GM21447 (cell line): ENCODE measurements around the gene SLC13A1.

Source experiments
- ATAC-seq: cut with Tn5 transposase; IDR thresholded peaks from one replicate; pipeline ENCODE4 v1.9.1; 2021; ENCODE audit not compliant: unreplicated experiment

Gene SLC13A1

DNA sequence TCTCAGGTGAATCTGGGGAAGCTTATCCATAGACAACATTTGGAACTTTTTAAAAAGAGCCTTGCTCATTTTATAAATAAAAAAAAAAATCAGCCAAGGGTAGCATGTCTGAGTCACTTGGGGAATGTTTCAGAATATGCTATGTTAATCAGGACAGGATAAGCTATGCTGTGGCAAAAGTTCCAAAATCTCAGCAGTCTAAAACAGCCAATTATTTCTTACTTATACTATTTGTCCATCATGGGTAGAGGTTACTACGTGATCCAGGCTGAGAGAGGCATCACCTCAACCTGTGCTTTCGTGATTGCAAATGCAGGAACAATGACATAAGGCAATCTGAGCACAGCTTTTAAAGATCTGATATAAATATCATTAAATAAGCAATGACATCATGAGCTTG, 6.5 kb downstream of the SLC13A1 start:
- ATAC-seq: no peak

- no peak for ATAC-seq
Measured at GRCh38 chr7:123191132-123191531, 8.6 kb downstream of the SLC13A1 start.

DNA sequence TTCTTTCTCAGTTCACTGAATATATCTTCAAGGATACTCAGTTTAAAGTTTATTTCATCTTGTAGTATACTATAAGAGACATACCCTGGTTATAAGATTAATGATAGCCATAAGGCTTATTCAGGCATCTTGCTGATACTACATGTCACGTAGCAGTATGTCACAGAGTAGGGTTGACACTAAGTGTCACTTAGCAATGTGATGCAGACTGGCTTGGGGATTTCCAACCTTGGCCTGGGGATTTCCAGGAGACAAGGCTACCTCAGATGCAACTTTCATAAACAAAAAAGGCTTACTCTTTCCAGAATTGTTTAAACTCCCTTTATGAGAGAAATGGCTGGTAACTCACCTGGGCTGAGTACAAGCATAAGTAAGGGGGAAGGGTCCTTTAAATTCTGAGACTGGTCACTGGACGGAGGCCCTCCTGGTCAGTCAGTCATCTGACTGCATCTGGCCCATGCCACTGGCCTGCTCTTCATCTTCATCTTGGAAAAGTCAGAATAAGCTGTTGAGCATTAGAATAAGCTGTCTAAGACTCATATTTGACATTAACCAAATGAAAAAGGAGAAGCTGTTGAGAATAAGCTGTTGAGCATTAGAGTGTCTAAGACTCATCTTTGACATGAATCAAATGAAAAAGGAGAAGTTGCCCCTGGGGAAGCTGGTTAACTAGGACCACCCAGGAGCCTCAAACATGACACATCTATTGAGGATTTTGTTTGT, 9.5 kb downstream of the SLC13A1 start:
- ATAC-seq: peak; percentile 98

- ATAC-seq: no peak
Measured at GRCh38 chr7:123185756-123186155, 14.0 kb downstream of the SLC13A1 start.

- ATAC-seq: no peak
Measured at GRCh38 chr7:123184271-123184670, 15.5 kb downstream of the SLC13A1 start.

DNA sequence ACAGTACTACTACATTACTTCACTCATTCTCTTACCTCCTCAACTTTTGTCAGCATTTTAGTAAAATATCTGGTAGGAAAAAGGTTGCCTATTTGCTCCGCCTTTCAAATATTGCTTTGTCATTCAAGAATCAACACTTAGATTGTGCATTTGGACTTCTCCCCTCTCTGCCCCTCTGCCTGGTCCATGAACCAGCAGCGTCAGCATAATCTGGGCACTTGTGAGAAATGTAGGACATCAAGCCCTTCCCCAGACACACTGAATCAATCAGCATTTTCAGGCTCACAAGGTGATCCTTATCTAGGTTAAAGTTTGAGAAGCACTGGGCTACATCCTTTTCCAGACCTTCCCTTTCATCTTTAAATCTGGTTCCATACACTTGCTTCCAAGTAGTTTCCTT, 16.3 kb downstream of the SLC13A1 start:
- no peak for ATAC-seq

DNA sequence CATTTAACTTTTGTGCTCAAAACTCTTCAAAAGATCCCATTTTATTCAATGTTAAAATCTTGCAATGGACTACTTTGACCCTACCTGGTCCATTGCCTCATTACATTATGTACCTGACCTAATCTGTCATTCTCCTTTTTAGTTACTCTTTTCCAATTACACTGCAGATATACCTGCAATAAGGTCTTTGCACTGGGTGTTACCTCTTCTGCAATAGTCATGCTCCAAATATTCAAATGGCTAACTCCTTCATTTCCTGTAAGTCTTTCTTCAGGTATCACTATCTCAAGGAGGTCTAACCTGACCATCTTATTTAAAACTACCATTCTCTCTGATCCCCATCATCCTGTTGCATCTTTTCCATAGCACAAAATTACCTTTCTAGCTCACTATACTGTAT, 22.3 kb downstream of the SLC13A1 start:
- ATAC-seq: no peak

DNA sequence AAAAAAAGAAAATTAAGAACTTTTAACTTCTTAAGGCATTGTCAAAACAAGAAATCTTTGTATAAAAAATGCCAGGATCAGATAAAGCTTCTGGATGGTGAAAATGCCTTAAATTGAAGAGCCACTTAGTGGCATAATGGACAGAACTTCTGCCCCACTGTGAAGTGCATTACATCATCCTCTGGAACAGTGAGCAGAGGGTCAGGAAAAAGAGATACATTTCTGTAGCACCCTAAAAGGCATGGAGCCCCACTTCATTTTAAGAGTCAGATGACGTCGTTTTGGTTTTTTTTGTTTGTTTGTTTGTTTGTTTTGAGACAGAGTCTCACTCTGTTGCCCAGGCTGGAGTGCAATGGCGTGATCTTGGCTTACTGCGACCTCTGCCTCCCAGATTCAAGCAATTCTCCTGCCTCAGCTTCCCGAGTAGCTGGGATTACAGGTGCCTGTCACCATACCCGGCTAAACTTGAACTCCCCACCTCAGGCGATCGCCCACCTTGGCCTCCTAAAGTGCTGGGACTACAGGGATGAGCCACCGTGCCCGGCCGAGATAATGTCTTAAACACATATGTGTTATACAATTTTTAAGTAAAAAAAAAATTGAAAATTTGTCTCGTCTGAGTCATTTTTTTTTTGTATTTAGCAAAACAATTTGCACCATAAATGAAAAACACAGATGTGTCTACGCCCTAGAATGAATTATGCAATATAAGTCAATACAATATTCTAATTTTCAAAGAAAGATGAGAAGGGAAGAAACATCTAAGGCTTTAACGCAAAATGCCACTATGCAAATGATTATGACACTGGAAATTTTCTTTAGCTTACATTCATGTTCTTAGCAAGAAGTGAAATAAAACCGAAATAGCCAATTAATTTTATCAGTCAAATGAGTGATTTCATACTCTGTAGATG, 29.2 kb downstream of the SLC13A1 start:
- no peak for ATAC-seq

GRCh38 chr7:123169065-123169464, 30.7 kb downstream of the SLC13A1 start:
- no peak for ATAC-seq

DNA sequence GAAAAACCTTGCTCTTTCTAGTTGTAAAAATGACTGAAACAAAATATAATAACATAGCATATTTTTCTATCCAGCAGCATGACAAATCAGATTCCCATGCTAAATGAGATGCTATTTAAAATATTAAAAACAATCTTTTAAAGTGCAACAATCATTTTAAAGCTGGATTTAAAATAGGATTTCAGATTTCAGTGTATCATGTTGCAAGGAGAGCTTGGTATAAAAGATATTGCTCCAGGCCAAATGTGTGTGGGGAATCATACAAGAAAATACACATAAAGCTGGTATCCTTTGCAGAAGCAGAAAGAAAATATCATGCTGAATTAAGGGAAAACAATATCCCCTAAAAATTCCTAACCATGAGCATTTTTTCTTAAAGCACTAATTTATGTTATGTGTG, 42.2 kb downstream of the SLC13A1 start:
- ATAC-seq: no peak

- ATAC-seq: no peak
Measured at GRCh38 chr7:123155571-123155970, 44.2 kb downstream of the SLC13A1 start.

DNA sequence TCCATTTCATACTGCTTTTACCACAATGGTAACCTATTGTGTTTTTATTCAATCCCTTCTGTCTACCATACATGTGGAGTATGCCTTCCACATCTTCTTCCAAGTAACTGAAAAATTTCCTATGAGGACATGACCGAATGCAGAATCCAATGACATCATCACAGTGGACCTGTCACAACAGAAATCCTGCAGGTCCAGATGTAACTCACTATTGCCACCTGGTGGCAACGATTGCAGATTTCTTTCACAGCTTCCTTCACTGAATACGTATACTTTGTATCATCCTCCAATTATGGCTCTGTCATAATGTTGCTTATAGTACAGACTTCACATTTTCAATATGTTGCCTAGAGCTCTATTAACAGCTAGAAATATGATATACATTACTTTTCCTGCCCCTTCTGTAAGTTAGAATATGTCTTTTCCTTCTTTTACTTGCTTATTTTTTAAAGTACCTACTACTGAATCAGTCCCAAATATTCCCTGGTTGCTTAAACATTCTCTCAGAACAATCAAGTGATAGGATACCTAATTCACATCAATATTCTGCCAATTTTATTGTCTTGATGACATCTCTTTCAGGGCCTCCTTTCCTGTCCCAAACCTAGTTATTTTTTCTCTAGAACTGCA, 45.4 kb downstream of the SLC13A1 start:
- peak; percentile 99 for ATAC-seq

- no peak for ATAC-seq
Measured at GRCh38 chr7:123151443-123151842, 48.3 kb downstream of the SLC13A1 start.

GRCh38 chr7:123148813-123149212, 51.0 kb downstream of the SLC13A1 start:
- ATAC-seq: no peak

- no peak for ATAC-seq
Measured at GRCh38 chr7:123143252-123144006, 56.3 kb downstream of the SLC13A1 start.

GRCh38 chr7:123140561-123140960, 59.2 kb downstream of the SLC13A1 start:
- ATAC-seq: no peak

GRCh38 chr7:123135960-123136359, 63.8 kb downstream of the SLC13A1 start:
- no peak for ATAC-seq

DNA sequence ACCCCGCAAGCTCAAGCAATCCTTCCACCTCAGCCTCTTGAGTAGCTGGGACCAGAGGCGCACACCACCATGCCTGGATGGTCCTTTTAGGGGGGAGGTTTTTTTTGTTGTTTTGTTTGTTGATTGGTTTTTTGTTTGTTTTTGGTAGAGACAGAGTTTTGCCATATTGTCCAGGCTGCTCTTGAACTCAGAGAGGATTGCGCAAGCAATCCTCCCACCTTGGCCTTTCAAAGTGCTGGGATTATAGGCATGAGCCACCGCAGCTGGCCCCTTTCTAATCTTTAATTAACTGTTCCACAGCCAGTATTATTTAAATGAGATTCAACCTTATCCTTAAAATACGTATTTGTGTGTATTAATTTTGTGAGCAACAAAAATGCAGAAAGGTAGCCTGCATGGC, 65.8 kb downstream of the SLC13A1 start:
- ATAC-seq: no peak

DNA sequence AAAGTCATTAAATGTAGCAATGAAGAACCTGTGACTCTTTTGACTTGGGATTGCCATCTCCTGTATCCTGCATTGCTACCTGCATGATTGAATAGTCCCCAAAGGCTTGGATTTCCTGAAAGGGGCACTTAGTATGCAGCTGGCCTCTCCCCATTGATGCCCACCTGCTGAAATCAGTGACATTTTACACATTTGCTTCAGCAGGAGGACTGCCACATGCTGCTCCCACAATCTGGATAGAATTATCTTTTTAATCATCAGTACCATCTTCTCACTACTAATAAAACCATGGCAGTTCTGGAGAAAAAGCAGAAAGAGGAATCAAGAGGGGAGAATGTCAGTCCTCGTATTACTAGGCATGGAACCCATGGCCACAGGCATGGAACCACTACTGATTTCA, 67.8 kb downstream of the SLC13A1 start:
- no peak for ATAC-seq

DNA sequence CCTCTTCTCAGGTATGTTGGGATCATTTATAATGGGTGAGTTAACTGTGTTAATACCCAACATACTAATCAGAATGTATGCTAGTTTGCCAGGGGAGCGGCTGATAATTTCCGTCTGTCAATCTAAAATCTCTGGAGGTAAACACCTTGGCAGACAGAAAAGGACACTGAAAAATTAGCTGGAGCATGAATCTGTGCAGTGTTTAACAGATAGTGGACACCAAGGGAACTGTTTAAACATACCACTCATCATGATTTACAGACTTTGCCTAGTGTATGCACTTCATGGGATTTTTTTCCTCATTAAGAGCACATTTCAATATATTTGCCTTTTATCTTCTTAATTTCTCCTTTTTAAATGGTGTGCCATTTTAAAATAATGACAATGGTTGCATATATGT, 68.2 kb downstream of the SLC13A1 start:
- no peak for ATAC-seq

DNA sequence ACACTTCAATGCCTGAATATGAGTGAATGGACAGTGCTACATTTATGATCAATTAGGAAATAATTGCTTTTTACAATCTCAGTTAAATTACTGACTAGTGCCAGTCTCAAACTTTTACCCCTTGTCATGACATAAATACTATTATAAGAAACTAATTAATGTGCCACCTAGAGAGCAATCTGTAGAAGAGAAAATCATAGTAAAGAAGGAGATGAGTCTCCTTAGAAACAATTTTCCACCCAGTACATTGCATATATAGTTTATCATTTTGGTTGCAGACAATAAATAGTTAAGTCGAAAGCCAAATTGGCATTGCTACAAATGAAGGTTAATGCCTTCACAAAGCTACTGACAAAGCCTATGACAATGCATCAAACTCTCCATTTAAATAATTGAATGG, 68.6 kb downstream of the SLC13A1 start:
- ATAC-seq: no peak
